DND-41 (cell line): ENCODE measurements around the gene TOPAZ1.

Source experiments
- EZH2 ChIP-seq: IDR thresholded peaks from 3 replicates; pipeline ENCODE4 v1.6.1; 2012; ENCODE audit warnings: borderline replicate concordance, low read depth, mild to moderate bottlenecking, moderate library complexity, low read length, inconsistent platforms; ENCODE audit not compliant: severe bottlenecking
- TF ChIP-seq, protein P1 (sequence below): IDR thresholded peaks from 2 replicates; pipeline ENCODE4 v1.5.1; 2012; ENCODE audit warnings: borderline replicate concordance, low read length, moderate library complexity, mild to moderate bottlenecking; ENCODE audit not compliant: poor library complexity, severe bottlenecking; ENCODE audit errors: extremely low read depth

DNA sequence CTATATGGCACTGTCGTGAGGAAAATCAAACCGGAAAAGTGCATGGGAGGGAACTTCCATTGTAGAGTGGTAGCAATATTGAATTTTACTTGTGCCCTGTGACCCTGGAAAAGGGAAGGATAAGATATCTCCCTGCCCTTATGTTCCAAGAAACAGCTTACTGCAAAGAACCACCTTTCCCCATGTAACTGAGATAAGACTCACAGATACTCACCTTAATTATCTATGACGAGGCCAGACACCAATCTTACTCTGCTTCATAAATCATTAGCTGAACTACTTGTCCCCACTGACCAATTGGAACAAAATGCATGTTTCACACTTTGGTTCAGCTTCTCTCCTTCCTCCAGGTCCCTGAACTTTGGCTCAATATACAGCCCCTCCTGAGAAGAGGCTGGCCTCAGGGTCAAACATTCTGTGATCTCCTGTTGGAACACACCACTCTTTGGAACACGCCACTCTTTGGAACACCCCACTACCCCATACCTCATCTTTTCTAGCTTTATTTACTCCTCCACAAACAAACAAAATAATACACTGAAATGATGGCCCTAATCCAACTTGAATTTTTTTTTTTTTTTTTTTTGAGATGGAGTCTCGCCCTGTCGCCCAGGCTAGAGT lies 6.9 kb upstream of the TOPAZ1 start:
- TF ChIP-seq, protein P1, sequence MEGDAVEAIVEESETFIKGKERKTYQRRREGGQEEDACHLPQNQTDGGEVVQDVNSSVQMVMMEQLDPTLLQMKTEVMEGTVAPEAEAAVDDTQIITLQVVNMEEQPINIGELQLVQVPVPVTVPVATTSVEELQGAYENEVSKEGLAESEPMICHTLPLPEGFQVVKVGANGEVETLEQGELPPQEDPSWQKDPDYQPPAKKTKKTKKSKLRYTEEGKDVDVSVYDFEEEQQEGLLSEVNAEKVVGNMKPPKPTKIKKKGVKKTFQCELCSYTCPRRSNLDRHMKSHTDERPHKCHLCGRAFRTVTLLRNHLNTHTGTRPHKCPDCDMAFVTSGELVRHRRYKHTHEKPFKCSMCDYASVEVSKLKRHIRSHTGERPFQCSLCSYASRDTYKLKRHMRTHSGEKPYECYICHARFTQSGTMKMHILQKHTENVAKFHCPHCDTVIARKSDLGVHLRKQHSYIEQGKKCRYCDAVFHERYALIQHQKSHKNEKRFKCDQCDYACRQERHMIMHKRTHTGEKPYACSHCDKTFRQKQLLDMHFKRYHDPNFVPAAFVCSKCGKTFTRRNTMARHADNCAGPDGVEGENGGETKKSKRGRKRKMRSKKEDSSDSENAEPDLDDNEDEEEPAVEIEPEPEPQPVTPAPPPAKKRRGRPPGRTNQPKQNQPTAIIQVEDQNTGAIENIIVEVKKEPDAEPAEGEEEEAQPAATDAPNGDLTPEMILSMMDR = no peak
- TF ChIP-seq EZH2 = no peak
